GM19463 (cell line): ENCODE measurements around the gene KCNA5.

ENCODE experiments used
- ATAC-seq: cut with Tn5 transposase; IDR thresholded peaks from one replicate; pipeline ENCODE4 v1.9.1; 2021; ENCODE audit warnings: mild to moderate bottlenecking, moderate library complexity; ENCODE audit not compliant: unreplicated experiment

The KCNA5 gene

GRCh38 chr12:5043589-5044419 is at the start of gene KCNA5:
Gene KCNA5 (plus strand): TSS chr12:5043879. CDS start chr12:5044148, 269 bp downstream.
- no peak for ATAC-seq

- no peak for ATAC-seq
These were observed 49.1 kb upstream of the KCNA5 start for GRCh38 chr12:4994622-4995021.

DNA sequence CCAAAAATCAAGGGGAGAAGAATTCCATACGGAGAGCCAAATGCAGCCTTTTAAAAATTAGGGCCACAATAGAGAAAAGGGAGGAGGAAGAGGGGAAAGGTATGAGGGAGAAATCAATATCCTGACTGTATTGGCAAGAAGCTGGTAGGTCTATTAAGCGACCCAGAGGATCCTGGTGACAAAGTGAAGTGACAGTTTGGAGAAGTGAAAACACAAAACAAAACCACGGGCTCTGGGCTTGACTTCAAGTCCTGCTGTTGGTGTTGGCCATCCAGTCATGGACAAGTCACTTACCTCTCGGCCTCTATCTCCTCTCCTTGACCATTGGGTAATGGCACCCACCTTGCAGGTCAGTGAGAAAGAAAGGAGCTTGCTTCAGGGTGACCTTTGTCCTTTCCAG is 47.0 kb upstream of the KCNA5 start:
- ATAC-seq = no peak

- no peak for ATAC-seq
These were observed 45.7 kb upstream of the KCNA5 start for GRCh38 chr12:4997939-4998338.

GRCh38 chr12:5000204-5000603 is 43.5 kb upstream of the KCNA5 start:
- no peak for ATAC-seq

DNA sequence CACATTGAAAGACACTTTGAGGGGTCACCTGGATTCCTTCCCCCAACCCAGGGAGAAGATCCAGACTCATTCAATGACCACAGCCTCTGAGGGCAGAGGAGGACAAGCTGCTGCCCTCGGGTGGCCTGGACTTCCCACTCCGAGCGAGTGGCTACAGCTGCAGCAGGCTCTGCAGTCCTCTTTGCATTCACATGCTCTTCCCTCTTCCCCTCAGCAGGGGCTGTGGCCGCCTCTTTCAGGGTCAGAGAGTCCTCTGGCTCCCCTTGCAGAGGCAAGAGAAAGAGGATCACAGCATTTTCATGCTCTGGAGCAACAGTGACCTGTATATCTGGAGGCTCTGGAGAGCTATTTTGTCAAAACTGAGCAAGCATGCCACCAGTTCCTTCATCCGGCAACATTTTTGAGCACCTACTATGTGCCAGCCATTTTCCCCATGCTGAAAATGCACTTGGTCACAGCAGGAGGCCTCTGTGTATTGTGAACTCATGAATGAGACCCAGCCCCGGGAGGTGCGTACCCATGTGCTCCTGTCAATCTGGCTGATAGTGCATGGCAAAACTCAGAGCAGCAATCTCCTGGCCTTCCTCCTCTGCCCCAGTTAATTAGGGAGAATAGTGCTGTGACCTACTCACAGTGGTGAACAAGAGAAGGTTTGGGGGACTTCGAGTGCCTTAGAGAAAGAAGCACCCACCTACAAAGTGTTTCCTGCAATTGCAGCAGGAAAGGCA is 42.9 kb upstream of the KCNA5 start:
- ATAC-seq = no peak

DNA sequence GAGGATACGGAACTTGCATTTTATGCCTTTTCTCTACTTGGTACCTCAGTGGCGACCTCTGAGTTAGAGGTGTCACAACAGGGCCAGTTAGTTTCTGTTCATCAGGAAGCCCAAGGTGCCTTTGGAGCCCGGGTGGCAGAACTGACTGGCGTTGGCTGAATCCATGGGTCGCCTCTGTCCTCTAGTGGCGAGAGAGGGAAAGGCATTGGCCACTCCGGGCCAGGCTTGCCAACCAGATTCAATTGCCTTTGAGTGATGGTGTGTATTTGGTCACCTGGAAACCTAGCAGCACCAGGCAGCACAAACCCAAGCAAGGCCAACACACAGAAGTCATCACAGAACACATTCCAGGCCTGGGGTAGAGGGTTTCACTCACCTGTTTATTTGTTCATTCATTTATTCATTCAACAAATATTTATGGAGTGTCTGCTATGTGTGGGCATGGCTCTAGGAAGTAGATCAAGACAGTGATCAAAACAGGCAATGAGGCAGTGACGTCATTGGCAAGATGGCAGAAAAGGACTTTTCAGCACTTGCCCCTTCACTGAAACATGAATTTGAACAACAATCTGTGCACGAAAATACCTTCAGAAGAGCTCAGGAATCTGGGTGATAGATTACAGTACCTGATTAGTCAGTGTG is 40.5 kb upstream of the KCNA5 start:
- ATAC-seq = no peak

DNA sequence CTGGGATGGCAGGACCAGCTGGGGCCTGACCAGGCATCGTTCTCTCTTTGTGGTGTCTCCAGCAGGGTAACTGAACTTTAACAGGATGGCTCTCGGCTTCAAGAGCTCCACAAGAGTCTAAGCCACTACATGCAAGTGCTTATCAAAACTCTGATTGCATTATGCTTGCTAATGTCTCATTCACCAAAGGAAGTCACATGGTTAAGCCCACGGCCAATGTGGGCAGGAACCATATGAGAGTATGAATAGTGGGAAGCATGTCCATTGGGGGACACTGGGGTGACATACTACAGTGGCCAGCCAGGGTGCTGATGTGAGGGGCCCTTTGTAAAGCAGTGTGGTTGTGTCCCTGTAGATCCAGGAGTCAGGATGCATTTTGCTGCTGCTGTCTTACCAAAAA is 35.0 kb upstream of the KCNA5 start:
- no peak for ATAC-seq

GRCh38 chr12:5010151-5010550 is 33.5 kb upstream of the KCNA5 start:
- no peak for ATAC-seq

GRCh38 chr12:5012337-5012736 is 31.3 kb upstream of the KCNA5 start:
- no peak for ATAC-seq

- ATAC-seq = no peak
These were observed 30.4 kb upstream of the KCNA5 start for GRCh38 chr12:5013266-5013730.

DNA sequence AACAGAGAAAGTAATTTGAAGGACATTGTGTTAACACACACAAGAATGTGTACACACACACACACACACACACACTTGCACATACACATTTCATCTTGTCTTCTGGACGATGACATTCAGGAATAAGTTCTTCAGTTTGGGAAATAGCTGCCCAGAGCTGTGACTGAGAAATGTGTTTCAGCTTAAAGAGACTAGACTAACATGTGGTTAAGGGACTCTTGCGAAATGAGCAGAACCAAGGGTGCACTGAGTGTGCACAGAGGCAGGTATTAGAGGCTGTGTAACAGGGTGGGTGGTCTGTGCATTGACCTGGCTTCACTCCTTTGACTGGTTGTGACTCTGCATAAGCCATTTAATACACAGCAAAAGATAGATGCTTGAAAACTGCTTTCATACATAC is 29.4 kb upstream of the KCNA5 start:
- no peak for ATAC-seq

DNA sequence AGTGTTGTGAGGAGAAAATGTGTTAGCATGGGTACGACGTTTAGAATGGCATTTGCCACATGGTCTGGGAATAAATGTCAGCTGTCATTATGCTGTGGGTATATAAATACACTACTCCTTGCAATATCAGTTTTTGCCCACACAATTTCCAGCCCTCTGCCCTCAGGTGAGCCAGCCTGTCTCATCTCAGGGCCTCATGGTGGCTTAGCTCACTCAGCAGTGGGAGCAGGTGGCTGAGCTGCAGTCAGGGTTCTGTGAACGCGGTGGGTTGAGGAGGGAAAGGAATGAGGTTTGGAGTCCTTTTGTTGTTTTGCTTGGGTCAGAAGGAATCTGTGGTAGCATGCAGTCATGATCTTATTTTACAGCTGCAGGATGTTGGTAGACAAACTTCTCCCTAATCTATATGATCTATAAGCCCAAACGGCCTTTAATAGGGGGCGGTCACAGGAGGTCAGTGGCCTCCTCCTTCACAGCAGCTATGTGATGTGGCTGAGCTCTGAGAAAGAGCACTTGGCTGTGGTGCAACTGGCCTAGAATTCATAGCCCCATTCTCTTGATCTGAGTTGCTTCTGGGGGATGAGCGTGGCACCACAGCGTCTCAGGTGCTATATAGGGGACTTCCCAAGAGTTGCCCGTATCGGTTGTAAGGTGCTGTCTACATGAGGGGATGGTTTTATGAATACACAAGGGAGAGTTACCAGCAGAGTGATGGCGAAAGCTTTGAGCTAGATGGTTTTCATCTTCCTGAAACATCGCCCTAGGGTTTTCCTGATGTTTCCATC is 27.8 kb upstream of the KCNA5 start:
- ATAC-seq = no peak

- ATAC-seq = no peak
These were observed 27.2 kb upstream of the KCNA5 start for GRCh38 chr12:5016526-5016925.

GRCh38 chr12:5017638-5018348 is 25.9 kb upstream of the KCNA5 start:
- ATAC-seq = no peak

DNA sequence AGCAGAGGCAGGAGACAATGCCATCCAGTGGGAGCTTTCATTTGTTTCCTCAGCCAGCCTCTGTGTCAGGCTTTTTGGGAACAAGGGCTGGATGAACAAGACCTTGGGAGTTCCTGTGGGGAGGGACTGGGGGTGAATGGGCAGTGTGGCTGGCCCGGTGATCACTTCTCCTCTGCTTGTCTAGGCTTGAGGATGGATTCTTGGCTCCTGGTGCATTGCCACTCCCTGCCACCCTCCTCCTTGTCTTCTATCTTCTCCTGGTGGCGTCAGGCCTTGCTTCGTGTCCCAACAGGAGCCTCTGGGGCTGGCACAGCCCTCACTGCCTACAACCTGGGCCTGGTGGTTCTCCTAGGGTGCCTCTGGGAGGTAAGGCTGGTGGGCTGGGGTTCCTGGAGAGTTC is 25.0 kb upstream of the KCNA5 start:
- ATAC-seq = no peak

- ATAC-seq = no peak
These were observed 21.7 kb upstream of the KCNA5 start for GRCh38 chr12:5022025-5022424.

GRCh38 chr12:5022465-5023061 is 21.1 kb upstream of the KCNA5 start:
- no peak for ATAC-seq

DNA sequence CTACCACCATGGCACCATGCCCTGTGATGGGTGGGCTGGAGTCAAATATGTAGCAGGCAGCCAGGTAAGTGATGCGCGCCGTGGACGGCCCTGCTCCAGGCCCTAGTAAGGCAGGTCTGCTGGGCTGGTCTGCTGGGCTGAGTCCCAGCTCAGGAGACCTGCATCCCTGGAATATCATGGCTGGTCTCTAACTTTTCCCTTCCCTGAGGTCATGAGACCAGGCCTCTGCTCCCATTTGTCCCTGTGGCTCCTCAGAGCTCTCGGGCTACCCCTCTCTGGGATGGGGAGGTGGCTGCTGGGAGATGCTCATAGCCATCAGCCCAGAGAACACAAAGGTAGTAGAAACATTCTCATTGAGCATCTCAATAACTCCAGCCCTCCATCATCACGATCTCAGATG is 19.8 kb upstream of the KCNA5 start:
- ATAC-seq = no peak
